Measurements from ENCODE around the gene ERP44.
"Not testable (repeated sequence)": the region's sequence is repeated elsewhere in the genome, so short reads cannot be mapped to it uniquely, and the experiment has no call there.

ERP44 gene

DNA sequence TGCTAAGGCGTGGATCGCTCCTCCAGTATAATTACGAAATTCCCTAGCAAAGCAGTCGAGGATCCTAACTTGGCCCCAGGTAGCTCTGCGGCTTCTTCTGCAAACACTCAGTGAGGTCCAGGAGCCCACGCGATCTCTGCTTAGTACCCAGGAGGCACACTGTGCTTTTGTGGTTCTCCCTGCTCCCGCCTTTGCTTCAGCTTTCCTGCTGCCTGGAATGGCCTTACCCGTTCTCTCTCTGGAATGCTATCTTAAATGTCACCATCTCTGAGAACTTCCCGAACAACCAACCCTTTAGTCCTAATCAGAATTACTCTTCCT is 882 bp upstream of the ERP44 start:
- peak in 1 of 2 donors; percentile 17 for DNase-seq

DNA sequence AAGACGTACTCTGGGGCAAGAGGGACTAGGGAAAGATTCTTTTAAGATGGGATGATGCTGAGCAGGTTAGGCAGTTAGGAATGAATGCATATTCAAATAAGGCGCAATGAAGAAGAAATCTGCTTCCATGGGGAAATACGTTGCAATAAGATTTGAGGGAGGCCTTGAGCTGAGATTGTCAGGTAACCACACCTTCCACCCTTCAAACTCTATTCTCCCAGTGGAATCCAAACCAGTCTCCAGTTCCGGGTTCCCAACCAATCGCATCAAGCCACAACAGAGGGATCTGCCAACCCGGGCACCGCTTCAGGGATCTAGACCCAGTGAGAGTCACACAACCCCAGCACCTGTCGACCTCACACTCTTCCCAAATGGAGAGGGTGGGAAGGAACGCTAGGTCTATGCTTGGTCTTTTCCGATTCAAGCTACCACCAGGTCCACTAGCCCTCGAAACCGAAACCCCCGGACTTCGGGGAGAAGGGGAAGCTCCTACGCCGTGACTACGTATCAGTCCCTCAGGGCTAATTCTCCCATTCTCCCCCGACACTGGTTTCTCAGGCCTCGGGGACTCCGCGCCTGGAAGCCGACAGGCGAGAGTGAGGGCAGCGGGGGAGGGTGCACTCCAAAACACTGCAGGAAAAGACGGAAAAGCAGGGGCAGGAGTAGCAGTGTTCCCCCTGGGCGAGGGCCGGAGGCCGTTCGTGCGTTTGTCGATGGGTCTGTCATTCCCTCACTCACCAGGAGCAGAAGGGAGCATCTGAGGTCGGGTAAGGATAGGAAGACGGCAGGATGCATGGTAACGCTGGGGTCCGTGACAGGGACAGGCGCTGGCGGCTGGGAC is 534 bp downstream of the ERP44 start:
- peak; percentile 58 to 73 for DNase-seq

DNA sequence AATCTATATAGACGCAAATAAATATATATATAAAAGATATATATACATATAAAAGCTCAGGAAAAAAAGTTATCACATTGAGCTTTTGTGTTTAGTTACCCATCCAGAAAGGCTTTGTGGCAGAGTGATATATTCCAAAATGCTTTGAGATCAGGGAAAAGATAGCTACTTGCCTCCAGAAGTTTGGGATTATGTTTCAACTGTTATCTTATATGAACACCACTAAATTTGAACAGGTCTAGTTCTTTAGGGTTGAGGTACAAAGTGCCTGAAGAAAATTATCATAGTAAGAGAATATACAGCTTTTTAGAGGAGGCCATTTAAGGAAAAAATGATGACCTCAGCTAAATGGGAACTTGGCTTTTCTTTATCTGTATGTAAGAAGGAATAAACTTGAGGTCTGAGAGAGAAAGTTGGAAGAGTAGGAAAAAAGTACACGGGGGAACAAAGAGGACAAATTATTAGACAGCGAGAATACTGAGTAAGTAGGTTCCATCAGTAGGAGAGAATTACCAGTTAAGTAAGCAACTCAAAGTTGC is 2.4 kb downstream of the ERP44 start:
- DNase-seq: no peak

DNA sequence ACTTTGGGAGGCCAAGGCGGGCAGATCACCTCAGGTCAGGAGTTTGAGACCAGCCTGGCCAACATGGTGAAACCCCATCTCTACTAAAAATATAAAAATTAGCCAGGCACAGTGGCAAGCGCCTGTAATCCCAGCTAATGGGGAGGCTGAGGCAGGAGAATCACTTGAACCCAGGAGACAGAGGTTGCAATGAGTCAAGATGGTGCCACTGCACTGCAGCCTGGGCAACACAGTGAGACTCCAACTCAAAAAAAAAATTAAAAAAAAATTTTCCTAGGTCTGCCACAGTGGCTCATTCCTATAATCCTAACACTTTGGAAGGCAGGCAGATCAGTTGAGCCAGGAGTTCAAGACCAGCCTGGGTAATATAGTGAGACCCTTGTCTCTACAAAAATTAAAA is 4.4 kb downstream of the ERP44 start:
- DNase-seq: not testable (repeated sequence)

DNA sequence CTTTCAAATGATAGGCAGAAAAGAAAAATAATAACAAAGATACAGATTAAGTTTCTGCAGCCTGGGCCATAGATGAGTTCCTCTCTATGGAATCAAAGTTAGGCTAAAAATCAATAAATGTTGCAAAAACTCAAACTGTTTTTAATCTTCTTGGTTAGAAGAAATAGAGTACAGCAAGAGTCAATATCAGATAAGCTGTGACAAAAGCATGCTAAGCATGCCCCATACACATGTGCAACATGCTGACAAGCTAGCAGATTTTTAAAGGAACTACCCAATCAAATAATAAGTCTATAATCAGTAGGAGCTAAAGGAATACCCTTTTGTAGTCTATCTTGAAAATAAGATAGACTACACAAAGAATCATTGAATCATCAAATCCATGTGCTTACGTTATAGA is 6.7 kb downstream of the ERP44 start:
- no peak for DNase-seq

DNA sequence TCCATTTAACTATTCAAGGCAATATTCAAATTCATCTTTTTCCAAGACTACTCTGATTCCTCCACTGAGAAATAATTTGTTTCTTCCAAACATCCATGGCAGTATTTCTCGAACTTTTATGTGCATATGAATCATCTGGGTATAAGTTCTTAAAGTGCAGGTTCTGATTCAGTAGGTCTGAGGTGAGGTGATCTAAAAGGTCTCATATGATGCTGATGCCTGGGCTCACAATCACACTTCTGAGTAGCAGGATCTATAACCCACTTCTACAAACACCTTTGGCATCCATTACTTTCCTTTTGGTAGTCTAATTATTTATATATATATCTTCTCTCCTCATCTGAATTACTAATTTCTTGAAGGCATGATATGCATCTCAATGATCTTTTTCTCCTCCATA is 7.2 kb downstream of the ERP44 start:
- DNase-seq: no peak

DNA sequence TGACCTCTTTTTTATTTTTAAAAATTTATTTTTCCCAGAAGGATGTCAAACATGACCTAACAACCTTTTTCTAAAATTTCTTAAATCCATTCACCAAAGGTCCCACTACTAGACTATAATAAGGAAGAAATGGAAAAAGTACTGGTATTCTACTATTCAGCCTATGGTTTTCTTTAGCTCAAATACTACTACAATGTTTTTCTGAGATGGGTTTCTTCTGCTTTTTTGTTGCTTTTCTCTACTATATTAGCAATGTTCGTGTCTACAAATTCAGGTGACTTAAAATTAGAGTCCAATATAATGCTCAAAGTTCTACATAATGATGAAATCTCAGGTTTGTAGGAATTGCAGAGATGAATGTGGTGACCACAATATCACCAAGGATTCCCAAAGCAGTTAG is 7.9 kb downstream of the ERP44 start:
- no peak for DNase-seq

DNA sequence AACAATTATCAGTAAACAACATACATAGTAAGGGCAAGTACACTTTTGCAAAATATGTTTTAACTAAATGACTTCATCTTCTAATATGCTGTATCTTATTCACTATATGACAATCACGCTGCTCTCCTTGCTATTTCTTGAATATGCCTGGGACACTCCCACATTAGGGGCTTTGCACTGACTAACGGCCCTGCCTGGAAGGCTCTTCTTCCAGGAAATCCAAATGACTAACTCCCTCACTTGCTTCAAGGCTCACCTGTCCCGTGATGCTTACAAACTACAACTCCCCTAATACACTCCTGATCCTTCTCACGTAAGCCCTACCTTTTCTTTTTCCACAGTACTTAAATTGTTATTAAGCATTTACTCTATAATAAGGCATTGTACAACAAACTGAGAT is 10.6 kb downstream of the ERP44 start:
- no peak for DNase-seq

DNA sequence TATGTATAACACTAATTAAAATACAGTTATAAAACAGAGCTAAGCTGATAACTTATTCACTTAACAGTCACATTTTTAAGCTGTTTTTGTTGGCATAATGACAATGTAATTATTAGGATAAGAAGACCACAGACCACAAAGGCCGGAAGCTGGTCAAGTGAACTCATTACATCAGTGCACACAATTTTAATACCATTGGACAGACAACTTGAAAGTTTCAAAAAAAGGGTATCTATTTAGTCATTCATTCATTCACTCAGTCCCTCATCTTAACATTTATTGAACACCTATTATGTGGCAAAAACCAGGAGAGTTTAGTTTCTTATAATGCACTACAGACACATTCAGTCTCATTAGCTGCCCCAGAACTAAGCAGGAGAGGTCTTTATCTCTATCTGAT is 11.6 kb downstream of the ERP44 start:
- DNase-seq: no peak

DNA sequence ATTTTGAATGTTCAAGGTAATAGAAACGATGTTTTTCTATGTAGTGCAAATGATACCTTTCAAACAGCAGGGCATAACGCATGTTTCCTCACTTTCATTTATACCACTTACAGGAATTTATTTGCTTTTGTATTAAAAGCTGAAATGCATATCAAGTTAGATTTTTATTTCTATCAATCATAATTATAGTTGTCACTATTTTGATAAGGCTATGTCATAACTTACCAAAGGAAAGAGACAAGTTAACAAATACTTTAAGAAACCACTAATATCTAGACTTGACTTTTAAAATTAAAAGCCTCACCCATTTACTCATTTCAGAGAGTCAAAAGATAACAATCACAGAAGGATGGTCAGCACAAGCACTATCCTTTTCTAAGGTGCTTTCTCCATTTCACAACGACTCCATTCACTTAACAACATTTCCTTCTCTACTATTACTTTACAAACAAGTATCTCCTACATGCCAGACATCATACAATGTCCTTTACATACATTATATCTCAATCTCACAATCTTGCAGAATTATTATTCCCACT is 12.6 kb downstream of the ERP44 start:
- no peak for DNase-seq

DNA sequence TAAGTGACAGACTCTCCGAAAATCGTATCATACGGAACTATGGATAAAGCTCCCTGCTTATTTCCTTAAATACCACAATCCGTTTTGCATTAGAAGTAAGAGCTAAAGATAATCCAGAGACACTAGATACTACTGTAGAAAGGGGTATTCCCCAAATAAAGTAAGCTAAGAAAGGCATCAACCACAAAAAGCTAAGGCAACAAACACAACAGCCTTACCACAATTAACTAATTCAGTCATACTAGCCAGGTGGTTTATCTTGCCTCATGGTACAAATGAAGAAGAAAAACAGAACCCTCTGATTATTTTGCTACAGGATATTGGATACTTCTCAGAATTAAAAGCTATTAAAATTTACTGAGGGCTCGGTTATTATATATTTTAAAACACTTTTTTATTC is 14.1 kb downstream of the ERP44 start:
- no peak for DNase-seq

DNA sequence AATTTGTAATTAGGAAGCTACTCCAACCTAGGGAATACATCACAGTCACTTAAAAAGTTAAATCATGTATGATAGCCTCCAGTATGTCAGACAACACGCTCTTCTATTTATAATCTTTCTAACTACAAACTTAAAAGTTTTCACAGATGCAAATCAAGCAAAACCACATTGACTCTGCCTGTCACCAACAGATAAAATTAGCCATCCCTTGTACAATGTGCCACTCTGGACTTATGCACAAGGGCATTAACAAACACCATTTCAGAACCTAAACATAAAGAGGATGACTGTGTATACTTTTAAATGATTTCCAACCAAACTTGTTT is 14.7 kb downstream of the ERP44 start:
- DNase-seq: no peak

DNA sequence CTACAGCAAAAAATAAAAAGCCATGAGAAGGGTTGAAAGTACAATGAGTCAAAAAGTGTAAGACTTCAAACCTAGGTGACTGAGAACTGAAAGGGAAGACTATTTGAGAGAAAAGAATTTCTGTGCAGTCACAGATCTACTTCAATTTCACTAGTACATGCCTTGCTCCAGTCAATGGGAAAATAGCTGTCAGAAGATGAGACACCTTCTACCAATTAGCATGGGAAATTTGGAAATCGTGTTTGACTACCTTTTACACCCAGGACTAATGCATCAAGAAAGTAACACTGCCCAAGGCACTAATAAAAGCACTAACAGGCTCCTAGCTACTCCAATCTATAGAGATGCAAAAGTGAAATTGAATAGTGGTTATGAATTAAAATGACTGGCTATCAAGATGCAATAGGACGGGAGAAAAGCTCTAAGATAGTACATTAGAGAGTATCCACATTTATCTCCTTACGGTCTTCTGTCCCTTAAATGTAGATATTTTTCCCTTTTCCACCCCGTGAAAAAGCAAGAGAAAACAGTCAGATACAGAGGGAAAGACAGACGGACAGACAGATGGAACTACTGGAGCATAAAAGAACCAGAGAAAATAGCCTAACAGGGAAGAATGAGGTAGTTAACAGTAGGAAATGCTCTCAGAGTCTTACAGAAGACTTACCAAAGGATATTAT is 15.2 kb downstream of the ERP44 start:
- DNase-seq: no peak

DNA sequence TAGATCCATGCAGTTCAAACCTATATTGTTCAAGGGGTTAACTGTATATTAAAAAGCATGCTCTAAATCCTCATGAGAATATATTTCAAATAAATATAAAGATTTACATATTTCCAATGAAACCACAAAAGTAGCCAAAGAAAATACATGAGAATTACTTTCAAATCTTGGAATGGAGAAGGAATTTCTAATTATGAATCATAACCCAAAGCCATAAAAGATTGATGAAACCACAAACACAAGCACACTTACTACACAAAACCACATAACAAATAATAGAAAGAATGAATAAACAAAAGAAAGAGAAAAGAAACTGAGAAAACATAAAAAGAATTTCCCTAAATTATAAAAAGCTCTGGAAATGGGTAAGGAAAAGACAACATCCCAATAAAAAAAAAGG is 16.0 kb downstream of the ERP44 start:
- DNase-seq: no peak

DNA sequence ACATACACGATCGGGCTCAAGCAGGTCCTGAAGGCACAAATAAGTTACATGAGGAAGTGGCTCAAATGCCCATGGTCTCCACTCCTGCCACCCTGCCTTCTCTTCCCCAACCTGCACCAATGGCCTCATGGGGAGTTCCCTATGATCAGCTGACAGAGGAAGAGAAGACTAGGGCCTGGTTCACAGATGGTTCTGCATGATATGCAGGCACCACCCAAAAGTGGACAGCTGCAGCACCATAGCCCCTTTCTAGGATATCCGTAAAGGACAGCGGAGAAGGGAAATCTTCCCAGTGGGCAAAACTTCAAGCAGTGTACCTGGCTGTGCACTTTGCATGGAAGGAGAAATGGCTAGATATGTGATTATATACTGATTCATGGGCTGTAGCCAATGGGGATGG is 22.5 kb downstream of the ERP44 start:
- DNase-seq: not testable (repeated sequence)

DNA sequence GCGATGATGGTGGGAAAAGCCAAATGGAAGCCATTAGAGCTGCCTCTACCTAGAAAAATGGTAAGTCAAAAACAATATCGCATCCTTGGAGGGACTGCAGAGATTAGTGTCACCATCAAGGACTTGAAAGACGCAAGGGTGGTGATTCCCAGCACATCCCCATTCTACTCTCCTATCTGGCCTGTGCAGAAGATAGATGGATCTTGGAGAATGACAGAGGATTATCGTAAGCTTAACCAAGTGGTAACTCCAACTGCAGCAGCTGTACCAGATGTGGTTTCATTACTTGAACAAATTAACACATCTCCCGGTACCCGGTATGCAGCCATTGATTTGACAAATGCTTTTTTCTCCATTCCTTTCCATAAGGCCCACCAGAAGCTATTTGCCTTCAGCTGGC is 23.8 kb downstream of the ERP44 start:
- DNase-seq: no peak

DNA sequence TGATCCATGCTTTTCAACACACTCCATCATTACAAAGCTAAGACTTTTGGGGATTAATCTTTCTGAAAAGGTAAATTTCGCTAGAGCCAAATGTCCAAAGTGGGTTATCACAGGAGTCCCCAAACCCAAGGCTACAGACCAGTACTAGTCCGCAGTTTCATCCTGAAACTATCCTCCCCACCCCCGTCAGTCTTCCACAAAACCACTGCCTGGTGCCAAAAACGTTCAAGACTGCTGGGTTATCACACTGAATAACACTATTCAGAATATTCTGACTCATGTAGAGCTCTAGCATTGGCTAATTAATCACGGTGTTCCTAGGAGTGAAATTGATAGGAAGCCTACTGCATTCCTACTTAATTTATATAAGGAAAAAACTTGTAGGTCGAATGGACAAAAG is 24.7 kb downstream of the ERP44 start:
- no peak for DNase-seq

DNA sequence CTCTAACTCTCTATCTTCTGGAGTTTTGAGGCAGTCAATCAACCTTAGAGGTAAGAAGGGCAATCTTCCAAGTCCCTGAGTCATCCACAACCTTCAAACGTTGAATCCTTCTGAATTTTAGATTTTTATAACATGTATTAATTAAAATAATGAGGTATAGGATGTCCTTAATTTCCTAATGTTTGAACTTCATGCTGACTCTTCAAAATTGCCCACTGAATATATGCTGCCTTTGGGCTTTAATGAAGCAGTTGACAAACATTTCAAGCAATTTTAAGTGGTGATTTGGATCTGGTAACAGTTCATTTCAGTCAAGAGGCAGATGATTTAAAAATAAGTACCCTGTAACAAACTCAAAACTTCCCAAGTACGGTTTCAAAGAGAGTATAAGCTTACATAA is 26.0 kb downstream of the ERP44 start:
- DNase-seq: no peak

DNA sequence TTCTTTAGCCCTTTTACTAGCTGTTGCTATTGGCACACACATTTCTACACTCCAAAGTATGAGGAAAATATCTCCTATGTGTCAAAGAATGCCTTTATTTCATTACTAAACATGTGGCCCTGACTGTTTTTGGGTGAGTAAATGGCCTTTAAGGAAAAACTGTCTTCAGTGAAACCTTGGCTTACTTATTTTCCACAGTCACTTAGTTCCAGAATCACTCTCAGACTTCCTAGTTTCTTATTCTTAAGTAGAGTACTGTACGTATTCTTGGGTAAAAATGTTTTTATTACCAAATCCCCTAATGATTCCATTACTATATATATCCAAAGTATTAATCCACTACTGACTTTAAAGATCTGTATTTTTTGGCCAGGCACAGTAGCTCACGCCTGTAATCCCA is 27.5 kb downstream of the ERP44 start:
- DNase-seq: no peak

DNA sequence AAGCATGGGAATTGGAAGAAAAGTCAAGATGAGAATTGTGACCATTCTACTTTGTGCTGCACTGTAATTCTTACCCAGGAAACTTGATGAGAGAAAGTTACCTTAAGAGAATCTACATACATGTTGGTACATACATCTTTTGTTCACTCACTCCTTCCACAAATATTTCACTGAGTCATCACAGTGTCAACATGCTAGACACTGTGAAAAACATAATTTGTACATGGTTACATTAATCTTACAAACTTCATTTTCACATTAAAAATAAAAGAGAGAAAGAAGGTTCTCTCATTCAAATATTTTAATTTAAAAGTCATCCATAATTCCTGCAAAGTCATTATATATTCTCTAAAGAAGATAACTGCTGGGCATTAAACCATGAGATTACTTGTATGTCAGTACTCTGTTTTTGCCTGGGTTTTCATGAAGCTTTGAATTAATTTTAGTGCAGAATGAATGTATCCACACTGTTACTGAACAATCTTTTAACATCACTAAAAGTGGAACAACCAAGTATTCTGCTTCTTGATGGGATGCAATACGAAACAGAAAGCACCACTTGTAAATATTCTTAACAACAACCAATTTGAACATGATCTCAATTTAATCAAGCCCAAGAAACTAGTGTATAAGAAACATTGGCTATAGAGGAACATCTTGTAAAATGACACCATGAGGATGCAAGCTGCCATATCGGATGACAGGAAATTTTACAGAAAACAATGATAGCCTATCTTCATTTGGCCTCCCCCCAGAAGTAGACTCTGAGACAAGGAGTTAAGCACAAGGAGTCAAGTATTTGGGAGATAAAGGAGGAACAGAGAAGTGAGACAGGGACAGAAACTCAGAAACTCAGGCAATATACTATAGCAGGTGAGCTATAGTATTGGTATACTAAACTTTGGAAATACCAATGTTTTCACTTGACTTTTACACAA is 28.4 kb downstream of the ERP44 start:
- no peak for DNase-seq

DNA sequence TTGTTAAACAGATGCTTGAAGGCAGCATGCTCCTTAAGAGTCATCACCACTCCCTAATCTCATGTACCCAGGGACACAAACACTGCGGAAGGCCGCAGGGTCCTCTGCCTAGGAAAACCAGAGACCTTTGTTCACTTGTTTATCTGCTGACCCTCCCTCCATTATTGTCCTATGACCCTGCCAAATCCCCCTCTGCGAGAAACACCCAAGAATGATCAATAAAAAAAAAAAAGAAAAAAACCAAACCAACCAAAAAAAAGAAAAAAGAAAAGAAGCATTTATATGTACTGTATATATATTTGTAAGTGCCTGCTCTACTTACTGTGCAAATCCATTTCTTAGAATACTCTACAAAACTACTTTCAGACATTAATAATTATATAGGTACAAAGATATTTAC is 29.7 kb downstream of the ERP44 start:
- DNase-seq: not testable (repeated sequence)

DNA sequence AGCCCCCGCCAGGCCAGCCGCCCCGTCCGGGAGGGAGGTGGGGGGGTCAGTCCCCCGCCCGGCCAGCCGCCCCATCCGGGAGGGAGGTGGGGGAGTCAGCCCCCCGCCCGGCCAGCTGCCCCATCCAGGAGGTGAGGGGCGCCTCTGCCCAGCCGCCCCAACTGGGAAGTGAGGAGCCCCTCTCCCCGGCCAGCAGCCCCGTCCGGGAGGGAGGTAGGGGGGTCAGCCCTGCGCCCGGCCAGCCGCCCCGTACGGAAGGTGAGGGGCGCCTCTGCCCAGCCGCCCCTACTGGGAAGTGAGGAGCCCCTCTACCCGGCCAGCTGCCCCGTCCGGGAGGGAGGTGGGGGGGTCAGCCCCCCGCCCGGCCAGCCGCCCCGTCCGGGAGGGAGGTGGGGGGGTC is 30.8 kb downstream of the ERP44 start:
- DNase-seq: not testable (repeated sequence)

DNA sequence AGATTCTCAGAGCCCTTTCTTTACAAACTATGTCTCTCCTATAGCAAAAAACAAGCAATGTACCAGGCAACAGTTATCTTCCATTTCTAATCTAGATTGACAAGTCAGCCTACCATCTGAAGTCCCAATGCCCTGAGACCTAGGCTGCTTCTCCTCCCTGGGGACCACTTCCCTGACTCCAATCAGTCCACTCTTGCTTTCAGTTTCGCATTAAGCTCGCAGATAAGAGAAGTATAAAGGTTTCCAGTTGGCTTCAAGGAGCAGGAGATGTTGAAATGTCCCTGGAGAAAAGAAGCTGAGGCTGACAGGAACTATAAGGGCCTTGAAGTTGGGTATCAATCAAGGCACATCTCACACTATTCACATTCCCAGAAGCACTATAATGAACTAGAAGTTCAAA is 32.3 kb downstream of the ERP44 start:
- peak; percentile 25 to 35 for DNase-seq

Data from inflammatory macrophage (primary cell).